ENCODE results near the gene C11orf42.

- TF ChIP-seq TARDBP (IDR thresholded peaks at IDR 0.05) (no peak), NFRKB (IDR thresholded peaks at IDR 0.05) (no peak), FOXA1 (IDR thresholded peaks at IDR 0.05) (no peak), FOXK2 (IDR thresholded peaks at IDR 0.05) (no peak), ZNF384 (IDR thresholded peaks at IDR 0.05) (no peak), FOXM1 (IDR thresholded peaks at IDR 0.05; ENCODE audit: borderline replicate concordance) (no peak), SUZ12 (IDR thresholded peaks at IDR 0.05) (no peak), ARNT (IDR thresholded peaks at IDR 0.05) (no peak)
- TF ChIP-seq, protein P1, sequence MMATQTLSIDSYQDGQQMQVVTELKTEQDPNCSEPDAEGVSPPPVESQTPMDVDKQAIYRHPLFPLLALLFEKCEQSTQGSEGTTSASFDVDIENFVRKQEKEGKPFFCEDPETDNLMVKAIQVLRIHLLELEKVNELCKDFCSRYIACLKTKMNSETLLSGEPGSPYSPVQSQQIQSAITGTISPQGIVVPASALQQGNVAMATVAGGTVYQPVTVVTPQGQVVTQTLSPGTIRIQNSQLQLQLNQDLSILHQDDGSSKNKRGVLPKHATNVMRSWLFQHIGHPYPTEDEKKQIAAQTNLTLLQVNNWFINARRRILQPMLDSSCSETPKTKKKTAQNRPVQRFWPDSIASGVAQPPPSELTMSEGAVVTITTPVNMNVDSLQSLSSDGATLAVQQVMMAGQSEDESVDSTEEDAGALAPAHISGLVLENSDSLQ (IDR thresholded peaks at IDR 0.05), result no peak
Observed at GRCh38 chr11:6258141-6258540, 52.8 kb downstream of the C11orf42 start.
